A549 treated with DMSO at 1 μM for 4 hours (cell line): ENCODE data around the gene PHAF1. TPM values are rescaled to one million over a fixed set of nuclear protein-coding genes. Genes with fewer than 3 reads are reported as not detected.

Source experiments
- total RNA-seq: library from RNA; stranded (reverse); fragments of 200-300 nt; extraction: Qiagen RNA extraction; gene quantifications from 5 replicates; pipeline ENCODE4 v1.2.3, GENCODE V29; 2022; ENCODE audit warnings: low read depth

PHAF1 gene
- 24.2 to 27.0 TPM (median 25.3 TPM) in 5 replicates for total RNA-seq

GRCh38 chr16:67109407-67110135 lies at the start of gene PHAF1:
PHAF1 (plus strand) TSS chr16:67109941; CDS start chr16:67110176, 235 bp downstream.

DNA sequence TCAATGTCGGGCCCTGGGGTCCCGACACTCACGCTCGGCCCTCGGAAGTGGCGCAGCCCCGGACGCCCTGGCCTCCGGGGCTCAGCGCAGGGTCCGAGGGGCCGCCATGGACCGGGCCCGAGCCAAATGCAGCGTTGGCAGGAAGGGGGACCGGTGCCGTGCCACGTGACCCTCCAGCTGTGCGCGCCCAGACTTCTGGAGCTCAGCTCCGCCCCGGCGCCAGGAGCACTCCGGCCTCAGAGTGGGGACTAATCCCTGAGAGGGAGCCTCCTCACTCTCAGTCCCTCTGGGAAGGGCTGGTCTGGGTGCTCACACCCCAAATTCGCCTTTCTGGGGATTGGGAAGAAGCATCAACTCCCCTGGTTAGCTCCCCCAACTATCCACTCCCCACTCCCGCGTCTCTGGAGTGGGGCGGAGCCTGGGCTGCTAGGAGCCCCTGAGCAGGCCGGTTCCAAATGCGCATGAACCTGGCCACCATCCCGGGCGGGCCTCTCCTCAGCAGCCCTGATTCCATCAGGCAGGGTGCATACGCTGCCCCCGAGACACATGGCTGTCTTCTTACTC lies 41.2 kb downstream of the PHAF1 start, which contains the start of gene B3GNT9:
TSS of gene B3GNT9 (minus strand) at position 166 of the 564 bp plus-strand sequence. CDS start 513 bp downstream, outside the sequence.

DNA sequence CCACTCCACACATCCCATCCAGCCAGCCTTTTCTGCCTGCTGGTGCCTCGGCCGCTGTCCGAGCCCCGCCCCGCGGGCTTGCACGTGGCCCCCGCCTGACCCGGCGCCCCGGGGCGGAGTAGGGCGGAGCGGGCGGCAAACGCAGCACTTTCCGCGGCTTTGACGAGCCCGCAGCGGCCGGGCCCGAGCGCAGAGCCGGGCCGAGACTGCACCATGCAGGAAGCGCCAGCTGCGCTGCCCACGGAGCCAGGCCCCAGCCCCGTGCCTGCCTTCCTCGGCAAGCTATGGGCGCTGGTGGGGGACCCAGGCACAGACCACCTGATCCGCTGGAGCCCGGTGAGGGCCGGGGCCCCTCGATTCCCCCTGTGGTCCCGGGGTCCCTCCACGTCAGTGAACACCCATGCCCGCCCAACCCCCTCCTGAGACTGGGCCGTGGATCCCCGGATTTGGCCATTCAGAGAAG lies 54.9 kb downstream of the PHAF1 start, which contains the start of gene HSF4:
TSS of gene HSF4 (plus strand) at position 147 of the 463 bp plus-strand sequence. CDS start at position 214, 67 bp downstream.

GRCh38 chr16:67170168-67170948 lies 60.6 kb downstream of the PHAF1 start, which contains the start of gene NOL3:
NOL3 (plus strand) TSS chr16:67170538.

DNA sequence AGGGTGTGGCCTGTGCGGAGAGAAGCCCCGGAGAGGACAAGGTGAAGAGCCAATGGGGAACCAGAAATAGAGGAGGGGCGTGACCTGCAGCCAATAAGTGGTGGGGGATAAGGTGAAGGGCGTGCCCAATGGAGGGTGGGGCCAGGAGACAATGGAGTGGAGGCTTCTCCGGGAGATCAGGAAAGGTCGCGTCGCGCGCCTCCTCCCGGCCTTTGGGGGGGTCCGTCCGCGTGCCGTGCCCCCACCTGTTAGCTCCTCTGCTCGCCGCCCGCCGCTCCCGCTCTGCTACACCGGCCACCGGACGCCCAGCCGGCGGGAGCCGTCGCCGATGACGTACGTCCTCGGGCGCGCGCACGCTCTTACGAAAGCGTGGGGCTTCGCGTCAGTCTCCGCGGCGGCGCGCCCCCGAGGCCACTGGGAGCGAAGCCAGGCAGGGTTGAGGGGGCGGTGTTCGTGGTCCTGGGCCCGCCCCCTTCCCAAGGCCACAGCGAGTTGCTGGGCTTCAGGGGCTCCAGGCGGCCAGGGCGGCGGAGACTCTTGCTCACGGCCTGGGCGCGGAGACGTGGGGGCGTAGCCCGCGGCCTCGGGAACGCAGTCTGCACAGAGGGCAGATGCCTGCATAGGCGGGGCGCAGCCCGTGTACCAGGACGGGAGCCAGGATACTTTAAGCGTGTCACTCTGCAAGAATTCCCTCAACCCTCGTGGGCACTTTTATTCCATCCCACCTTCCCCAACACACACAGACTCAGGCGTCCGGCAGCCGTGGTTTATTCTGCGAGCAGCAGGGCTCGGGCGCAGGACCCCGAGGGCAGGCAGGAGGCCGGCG lies 74.1 kb downstream of the PHAF1 start, which contains the start of gene MATCAP1:
TSS of gene MATCAP1 (minus strand) at position 337 of the 826 bp plus-strand sequence. CDS start 3,353 bp downstream, outside the sequence.

GRCh38 chr16:67190041-67190440 lies 80.3 kb downstream of the PHAF1 start, which contains the start of gene EXOC3L1:
EXOC3L1 (minus strand) TSS chr16:67190136; CDS start chr16:67189676, 460 bp downstream.

GRCh38 chr16:67191995-67192681 lies 82.4 kb downstream of the PHAF1 start, which contains the start of gene E2F4:
E2F4 (plus strand) TSS chr16:67192155; CDS start chr16:67192228, 73 bp downstream.

Other genes with a start within 250 kb of the PHAF1 start
- 5.5 to 7.8 TPM (median 6.3 TPM) in 5 replicates for gene PDP2, start 229.4 kb upstream of the PHAF1 start, total RNA-seq
- 0.15 to 0.26 TPM (median 0.16 TPM) in 5 replicates for gene CDH16, start 191.1 kb upstream of the PHAF1 start, total RNA-seq
- 9.6 to 19.5 TPM (median 11.4 TPM) in 5 replicates for gene RRAD, start 184.4 kb upstream of the PHAF1 start, total RNA-seq
- 131 to 174 TPM (median 163 TPM) in 5 replicates for gene CIAO2B, start 175.5 kb upstream of the PHAF1 start, total RNA-seq
- gene CES2, start 174.4 kb upstream of the PHAF1 start, total RNA-seq, result 27.9 to 31.7 TPM (median 28.9 TPM) in 5 replicates
- gene CES3, start 148.7 kb upstream of the PHAF1 start, total RNA-seq, result 1.7 to 2.1 TPM (median 2.1 TPM) in 5 replicates
- 1.2 to 2.1 TPM (median 1.7 TPM) in 5 replicates for gene CES4A, start 121.4 kb upstream of the PHAF1 start, total RNA-seq
- 49.8 to 56.1 TPM (median 50.4 TPM) in 5 replicates for gene CBFB, start 80.8 kb upstream of the PHAF1 start, total RNA-seq
- gene B3GNT9, start 41.1 kb downstream of the PHAF1 start, total RNA-seq, result 6.2 to 8.7 TPM (median 7.8 TPM) in 5 replicates
- gene TRADD, start 50.0 kb downstream of the PHAF1 start, total RNA-seq, result 14.3 to 19.1 TPM (median 18.5 TPM) in 5 replicates
- 6.1 to 10.3 TPM (median 7.8 TPM) in 5 replicates for gene FBXL8, start 50.0 kb downstream of the PHAF1 start, total RNA-seq
- 10.6 to 19.1 TPM (median 15.0 TPM) in 5 replicates for gene HSF4, start 54.8 kb downstream of the PHAF1 start, total RNA-seq
- gene NOL3, start 60.6 kb downstream of the PHAF1 start, total RNA-seq, result 38.3 to 52.2 TPM (median 50.1 TPM) in 5 replicates
- 4.0 to 7.4 TPM (median 5.9 TPM) in 5 replicates for gene MATCAP1, start 74.0 kb downstream of the PHAF1 start, total RNA-seq
- gene EXOC3L1, start 80.2 kb downstream of the PHAF1 start, total RNA-seq, result 0.03 to 0.14 TPM (median 0.05 TPM) in 4 of 5 replicates, not detected in the other
- gene E2F4, start 82.2 kb downstream of the PHAF1 start, total RNA-seq, result 81.8 to 102 TPM (median 93.3 TPM) in 5 replicates
- gene ELMO3, start 89.2 kb downstream of the PHAF1 start, total RNA-seq, result 0.87 to 1.7 TPM (median 1.3 TPM) in 5 replicates
- 82.5 to 101 TPM (median 88.7 TPM) in 5 replicates for gene TMEM208, start 117.2 kb downstream of the PHAF1 start, total RNA-seq
- gene FHOD1, start 137.5 kb downstream of the PHAF1 start, total RNA-seq, result 37.1 to 55.5 TPM (median 49.9 TPM) in 5 replicates
- 1.1 to 1.8 TPM (median 1.7 TPM) in 5 replicates for gene SLC9A5, start 139.0 kb downstream of the PHAF1 start, total RNA-seq
- 13.3 to 19.0 TPM (median 18.7 TPM) in 5 replicates for gene PLEKHG4, start 169.6 kb downstream of the PHAF1 start, total RNA-seq
- 0.20 to 0.37 TPM (median 0.28 TPM) in 4 of 5 replicates, not detected in the other for gene KCTD19, start 216.8 kb downstream of the PHAF1 start, total RNA-seq
- gene LRRC36, start 216.9 kb downstream of the PHAF1 start, total RNA-seq, result 0.23 to 0.48 TPM (median 0.23 TPM) in 3 of 5 replicates, not detected in the others